Body of pancreas (tissue), 4 donors: ENCODE data around the gene LPCAT1.

Experiments
- POLR2A ChIP-seq, 3 donors: fragments of 450-650 bp; IDR thresholded peaks; one replicate each; pipeline ENCODE4 v1.6.1; 2016; ENCODE audit warnings: antibody characterized with exemption in 3 of 3, mild to moderate bottlenecking in 2 of 3
- TF ChIP-seq, protein P1 (sequence below), 7 experiments: fragments of 450-650 bp in 4 of 7; fragments of 200-600 bp in 3 of 7; sonication (generic) in 3 of 7; IDR thresholded peaks; one replicate each; pipeline ENCODE4 v1.5.1; 2016 to 2019; ENCODE audit warnings: antibody characterized with exemption in 7 of 7

DNA sequence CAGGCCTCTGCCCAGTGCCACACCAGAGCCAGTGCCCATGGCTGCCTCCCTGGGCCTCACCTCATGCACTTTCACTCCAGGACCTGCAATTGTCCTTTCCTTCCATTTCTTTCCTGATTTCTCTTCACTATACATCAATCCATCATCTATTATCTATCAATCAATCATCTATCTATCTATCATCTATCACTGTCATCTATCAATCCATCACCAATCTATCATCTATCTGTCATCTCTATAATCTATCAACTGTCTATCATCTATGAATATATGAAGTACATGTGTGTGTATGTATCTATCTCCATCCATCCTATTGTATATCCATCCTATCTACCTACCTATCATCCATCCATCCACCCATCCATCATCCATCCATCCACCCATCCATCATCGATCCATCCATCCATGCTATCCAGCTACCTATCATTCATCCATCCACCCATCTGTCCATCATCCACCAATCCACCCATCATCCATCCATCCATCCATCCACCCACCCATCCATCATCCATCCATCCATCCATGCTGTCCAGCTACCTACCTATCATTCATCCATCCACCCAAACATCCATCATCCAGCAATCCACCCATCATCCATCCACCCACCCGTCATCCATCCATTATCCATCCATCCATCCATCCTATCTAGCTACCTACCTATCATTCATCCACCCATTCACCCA, 105.4 kb downstream of the LPCAT1 start:
- TF ChIP-seq, protein P1, sequence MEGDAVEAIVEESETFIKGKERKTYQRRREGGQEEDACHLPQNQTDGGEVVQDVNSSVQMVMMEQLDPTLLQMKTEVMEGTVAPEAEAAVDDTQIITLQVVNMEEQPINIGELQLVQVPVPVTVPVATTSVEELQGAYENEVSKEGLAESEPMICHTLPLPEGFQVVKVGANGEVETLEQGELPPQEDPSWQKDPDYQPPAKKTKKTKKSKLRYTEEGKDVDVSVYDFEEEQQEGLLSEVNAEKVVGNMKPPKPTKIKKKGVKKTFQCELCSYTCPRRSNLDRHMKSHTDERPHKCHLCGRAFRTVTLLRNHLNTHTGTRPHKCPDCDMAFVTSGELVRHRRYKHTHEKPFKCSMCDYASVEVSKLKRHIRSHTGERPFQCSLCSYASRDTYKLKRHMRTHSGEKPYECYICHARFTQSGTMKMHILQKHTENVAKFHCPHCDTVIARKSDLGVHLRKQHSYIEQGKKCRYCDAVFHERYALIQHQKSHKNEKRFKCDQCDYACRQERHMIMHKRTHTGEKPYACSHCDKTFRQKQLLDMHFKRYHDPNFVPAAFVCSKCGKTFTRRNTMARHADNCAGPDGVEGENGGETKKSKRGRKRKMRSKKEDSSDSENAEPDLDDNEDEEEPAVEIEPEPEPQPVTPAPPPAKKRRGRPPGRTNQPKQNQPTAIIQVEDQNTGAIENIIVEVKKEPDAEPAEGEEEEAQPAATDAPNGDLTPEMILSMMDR (IDR thresholded peaks at IDR 0.05), result no peak
- no peak for TF ChIP-seq POLR2A (IDR thresholded peaks at IDR 0.05)
